Measurements from ENCODE around the gene TRNT1. TPM values are rescaled to one million over a fixed set of nuclear protein-coding genes. Genes with fewer than 3 reads are reported as not detected.

The TRNT1 gene
- total RNA-seq, 1 experiment from 2014 or later: 14.7 TPM

DNA sequence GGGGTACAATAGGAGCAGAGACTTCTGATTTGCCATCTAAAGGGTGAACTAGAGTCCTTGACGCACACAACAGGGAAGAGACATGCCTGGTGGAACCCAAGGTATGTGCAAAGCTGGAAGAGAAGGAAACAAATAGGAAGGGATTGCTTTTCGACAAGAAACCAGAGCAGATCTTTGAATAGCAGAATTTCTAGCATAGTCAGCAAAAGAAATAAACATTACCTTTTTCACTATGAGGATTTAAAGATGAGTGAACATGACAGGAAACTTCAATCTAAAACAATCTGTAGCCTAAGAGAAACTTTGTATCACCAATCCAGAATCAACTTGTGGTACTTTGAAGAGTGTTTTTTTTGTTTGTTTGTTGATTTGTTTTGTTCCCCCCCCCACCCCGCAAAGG, 21.5 kb upstream of the TRNT1 start:
- Histone ChIP-seq H3K27me3 (ENCODE audit: control insufficient read depth, insufficient read depth, low read length) (no peaks in the 10 kb centered on the region), H3K4me3 (ENCODE audit: insufficient read depth, low read depth, low read length) (no peak overlapping the region), H3K36me3 (replicated peaks; ENCODE audit: control insufficient read depth, insufficient read depth, low read length) (no peaks in the 10 kb centered on the region)
- no peak for DNase-seq

DNA sequence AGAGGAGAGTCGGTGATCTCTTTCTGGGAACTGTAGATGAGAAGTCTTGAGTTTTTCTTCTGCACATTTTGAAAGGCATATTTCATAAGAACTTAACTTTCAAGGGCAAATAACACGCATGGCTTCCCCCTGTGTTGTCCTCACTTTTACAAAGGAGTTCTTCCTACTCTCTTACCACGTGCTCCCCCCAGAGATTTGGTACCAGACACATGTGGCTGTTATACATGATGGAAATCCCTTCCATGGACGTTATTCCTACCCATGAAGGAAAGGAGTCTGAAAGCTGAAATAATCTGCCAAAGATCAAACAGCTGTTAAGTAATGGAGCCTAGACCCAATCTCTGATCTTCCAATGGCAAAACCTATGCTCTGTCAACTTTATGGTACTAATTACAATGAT, 20.9 kb upstream of the TRNT1 start:
- no peak overlapping the region for H3K4me3 ChIP-seq (ENCODE audit: insufficient read depth, low read depth, low read length)
- DNase-seq: no peak
- no peaks in the 10 kb centered on the region for H3K36me3 ChIP-seq (replicated peaks; ENCODE audit: control insufficient read depth, insufficient read depth, low read length)
- no peaks in the 10 kb centered on the region for H3K27me3 ChIP-seq (ENCODE audit: control insufficient read depth, insufficient read depth, low read length)

DNA sequence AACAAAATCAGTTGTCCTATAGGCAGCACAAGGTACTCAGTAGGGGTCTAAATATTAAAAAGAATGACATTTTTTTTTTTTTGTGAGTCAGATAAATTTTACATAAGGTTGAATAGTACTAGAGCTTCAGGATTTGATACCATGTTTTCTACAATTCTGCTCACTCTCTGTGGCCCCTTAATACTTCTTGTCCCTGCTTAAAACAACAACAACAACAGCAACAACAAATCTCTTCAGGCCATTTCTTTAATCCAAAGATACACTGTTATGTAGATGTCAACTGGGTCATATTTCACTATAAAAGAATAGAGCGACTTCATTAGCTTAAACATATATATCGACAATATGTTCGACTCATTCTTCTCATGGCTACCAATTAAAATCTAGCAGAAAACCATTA, 19.6 kb upstream of the TRNT1 start:
- no peaks in the 10 kb centered on the region for H3K27me3 ChIP-seq (ENCODE audit: control insufficient read depth, insufficient read depth, low read length)
- no peak for DNase-seq
- no peaks in the 10 kb centered on the region for H3K36me3 ChIP-seq (replicated peaks; ENCODE audit: control insufficient read depth, insufficient read depth, low read length)
- H3K4me3 ChIP-seq (ENCODE audit: insufficient read depth, low read depth, low read length): no peak overlapping the region

DNA sequence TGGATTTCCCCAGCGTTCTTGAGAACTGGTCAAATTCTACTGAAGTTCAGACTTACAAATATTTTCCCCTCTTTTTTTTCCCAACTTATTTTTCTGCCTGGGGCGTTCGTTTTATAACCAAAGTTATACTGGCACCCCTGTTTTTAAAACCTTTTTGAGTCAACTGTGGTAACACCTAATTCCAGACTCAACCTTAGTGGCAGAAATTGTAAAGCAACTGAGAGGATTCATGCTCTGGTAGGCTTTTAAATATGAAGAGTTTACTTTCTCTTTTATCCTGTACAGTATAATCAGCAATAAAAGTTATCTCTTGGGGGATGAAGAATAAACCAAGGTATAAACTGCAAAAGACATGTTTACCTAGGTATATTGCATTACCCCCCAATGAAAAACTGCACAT, 18.9 kb upstream of the TRNT1 start:
- no peak overlapping the region for H3K4me3 ChIP-seq (ENCODE audit: insufficient read depth, low read depth, low read length)
- no peak for DNase-seq
- no peaks in the 10 kb centered on the region for H3K27me3 ChIP-seq (ENCODE audit: control insufficient read depth, insufficient read depth, low read length)
- no peaks in the 10 kb centered on the region for H3K36me3 ChIP-seq (replicated peaks; ENCODE audit: control insufficient read depth, insufficient read depth, low read length)

DNA sequence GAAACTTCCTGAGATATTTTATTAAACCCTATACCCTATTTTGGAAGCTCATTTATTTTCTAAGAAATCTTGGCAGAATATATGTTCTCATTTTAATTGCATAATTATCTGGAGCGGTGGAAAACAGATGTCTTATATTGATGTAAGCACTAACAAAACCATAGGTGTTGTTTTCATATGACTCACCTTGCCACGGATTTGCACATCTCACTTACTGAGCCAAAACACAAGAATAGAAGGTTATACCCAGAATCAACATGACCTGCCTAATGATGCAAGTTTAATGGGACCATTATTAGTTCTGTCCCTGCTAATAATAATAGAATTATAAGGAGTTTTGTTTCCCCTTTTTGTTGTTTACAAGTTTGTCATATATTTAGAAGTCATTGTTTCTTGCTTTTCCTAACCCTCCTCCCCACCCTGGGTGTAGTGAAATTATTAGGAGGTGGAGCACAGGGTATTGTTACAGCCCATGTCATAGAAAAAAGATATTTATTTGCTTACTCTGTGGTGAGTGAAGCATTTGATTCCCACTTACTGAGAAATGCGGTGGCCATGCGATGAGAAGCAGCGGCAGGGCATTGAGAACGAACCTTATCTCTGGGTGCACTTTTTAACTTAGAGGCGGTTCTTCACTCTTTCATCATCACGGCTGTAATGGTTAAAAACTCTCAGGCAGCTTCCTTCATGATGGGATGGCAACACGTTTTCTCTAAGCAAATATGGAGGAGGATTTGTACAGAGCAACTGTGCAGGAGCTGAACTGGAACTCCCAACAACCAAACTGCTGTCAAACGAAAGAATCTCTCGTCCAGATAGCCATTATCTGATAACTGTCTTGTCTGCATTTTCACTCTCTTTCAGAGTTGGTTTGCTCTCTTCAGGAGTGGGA, 17.1 kb upstream of the TRNT1 start:
- no peaks in the 10 kb centered on the region for H3K36me3 ChIP-seq (replicated peaks; ENCODE audit: control insufficient read depth, insufficient read depth, low read length)
- no peak overlapping the region for H3K4me3 ChIP-seq (ENCODE audit: insufficient read depth, low read depth, low read length)
- no peaks in the 10 kb centered on the region for H3K27me3 ChIP-seq (ENCODE audit: control insufficient read depth, insufficient read depth, low read length)
- DNase-seq: no peak

DNA sequence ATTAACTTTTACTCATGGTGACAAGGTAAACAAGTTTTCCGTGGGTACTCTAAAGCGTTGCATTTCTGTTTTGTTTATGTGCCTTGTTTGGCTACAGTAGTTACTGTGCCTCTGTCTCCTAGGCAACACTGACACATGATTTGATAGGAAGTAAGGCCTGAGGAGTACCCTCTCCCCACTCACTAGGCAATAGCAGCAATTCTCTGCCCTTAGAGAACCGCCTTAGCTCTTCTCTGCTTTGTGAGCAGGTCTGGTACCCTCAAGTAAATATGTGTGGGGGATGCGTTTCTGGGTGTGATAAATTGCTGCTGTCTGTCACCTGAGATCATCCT, 16.5 kb upstream of the TRNT1 start, which contains the start of gene IL5RA:
TSS of gene IL5RA (minus strand) at position 76 of the 332 bp plus-strand sequence. CDS start 5,390 bp downstream, outside the sequence.
- H3K36me3 ChIP-seq (replicated peaks; ENCODE audit: control insufficient read depth, insufficient read depth, low read length): no peaks in the 10 kb centered on the region
- DNase-seq: peak; percentile 20
- no peak within 1 kb of the TSS for H3K4me3 ChIP-seq (ENCODE audit: insufficient read depth, low read depth, low read length)
- no peaks in the 10 kb centered on the region for H3K27me3 ChIP-seq (ENCODE audit: control insufficient read depth, insufficient read depth, low read length)

DNA sequence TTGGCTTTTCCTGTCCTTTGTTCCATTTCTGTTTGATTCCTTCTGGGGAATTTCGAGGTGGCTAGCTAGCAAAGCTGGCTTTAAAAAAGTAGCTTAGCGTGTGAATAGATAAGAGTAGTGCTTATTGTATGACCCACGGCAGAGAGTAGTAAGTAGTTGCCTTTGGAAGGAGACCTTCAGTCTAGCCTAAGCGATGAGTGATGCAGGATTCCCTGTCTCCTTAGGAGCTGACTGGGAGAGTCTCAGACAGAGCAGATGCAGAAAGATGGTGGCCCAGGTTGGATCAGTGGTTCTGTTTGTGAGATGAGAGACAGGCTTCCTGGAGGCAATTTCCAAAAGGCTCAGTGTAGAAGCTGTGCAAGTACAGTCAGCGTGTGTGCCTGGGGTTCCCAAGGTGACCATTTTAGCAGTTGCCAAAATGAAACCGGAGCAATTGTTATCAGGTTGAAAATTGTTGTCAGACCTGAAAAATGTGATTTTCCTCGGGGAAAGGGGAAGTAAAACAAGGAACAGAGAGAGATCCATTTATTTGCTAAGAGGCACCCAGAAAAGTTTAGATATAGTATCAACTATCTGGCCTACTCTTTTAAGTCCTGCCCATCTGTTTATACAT, 15.9 kb upstream of the TRNT1 start:
- no peaks in the 10 kb centered on the region for H3K27me3 ChIP-seq (ENCODE audit: control insufficient read depth, insufficient read depth, low read length)
- DNase-seq: no peak
- no peak overlapping the region for H3K4me3 ChIP-seq (ENCODE audit: insufficient read depth, low read depth, low read length)
- no peaks in the 10 kb centered on the region for H3K36me3 ChIP-seq (replicated peaks; ENCODE audit: control insufficient read depth, insufficient read depth, low read length)

DNA sequence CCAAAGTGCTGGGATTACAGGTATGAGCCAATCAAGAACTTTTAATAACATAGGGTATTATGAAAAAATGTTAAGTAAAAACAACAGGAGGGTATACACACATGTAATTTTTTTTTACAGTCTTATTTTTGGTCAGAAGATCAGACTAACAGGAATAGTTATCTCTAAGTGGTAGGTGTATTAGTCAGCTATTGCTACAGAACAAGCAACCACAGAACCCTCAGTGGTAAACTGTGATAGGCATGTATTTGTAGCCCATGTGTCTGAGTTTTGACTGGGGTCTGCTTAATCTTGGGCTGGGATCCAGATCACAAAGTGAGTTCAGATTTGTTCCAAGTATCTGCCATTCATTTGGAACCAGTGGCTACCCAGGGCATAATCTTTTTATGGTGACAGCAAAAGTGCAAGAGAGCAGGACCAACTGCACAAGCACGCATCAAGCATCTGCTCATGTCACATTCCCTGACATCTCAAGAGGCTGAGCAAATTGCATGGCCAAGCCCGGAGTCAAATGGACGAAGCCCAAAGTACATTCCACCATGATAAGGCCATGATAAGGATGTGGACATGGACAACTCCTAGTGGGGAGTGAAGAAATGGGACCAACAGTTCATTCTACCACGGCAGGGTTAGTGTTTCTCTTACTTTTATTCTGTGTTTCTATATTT, 13.6 kb upstream of the TRNT1 start:
- Histone ChIP-seq H3K27me3 (ENCODE audit: control insufficient read depth, insufficient read depth, low read length) (no peaks in the 10 kb centered on the region), H3K36me3 (replicated peaks; ENCODE audit: control insufficient read depth, insufficient read depth, low read length) (no peaks in the 10 kb centered on the region), H3K4me3 (ENCODE audit: insufficient read depth, low read depth, low read length) (no peak overlapping the region)
- no peak for DNase-seq

DNA sequence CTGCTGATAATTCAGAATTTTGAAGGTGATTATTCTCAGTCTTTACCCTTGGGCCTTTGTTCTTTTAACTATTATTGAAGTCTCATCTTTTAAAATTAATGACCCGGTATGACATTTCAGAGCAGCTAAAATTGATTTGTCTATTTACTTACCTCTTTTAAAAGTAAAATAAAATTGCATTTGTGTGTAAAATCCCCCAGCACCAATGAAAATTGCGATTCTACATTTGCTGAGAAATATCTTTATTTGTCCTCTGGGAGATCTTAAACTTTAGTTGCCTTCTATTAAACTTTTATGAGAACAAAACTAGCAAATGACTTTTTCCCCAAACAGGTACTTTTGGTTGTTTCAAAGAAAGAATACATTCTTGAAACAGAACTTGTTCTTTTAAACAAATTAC, 9.1 kb upstream of the TRNT1 start:
- H3K27me3 ChIP-seq (ENCODE audit: control insufficient read depth, insufficient read depth, low read length): no peaks in the 10 kb centered on the region
- DNase-seq: no peak
- no peaks in the 10 kb centered on the region for H3K36me3 ChIP-seq (replicated peaks; ENCODE audit: control insufficient read depth, insufficient read depth, low read length)
- no peak overlapping the region for H3K4me3 ChIP-seq (ENCODE audit: insufficient read depth, low read depth, low read length)

DNA sequence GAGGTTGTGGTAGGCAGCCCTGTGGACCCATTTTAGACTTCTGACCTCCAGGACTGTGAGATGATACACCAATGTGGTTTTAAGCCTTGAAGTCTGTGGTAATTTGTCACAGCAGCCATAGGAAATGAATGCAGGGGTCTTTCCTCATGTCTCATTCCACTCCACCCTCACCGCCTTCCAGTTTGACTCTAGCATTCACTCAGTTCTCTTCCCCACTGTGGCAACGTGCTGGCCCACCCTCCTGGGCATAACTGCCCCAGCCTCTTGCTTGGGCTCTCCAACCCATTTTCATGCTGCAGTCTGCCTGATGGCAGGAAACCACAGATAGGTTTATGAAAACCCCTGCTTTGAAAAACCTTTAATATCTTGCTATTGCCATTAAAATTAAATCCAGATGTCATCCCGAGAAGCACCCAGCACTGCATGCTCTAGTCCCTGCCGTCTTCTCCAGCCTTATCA, 7.3 kb upstream of the TRNT1 start:
- Histone ChIP-seq H3K4me3 (ENCODE audit: insufficient read depth, low read depth, low read length) (no peak overlapping the region), H3K36me3 (replicated peaks; ENCODE audit: control insufficient read depth, insufficient read depth, low read length) (no peaks in the 10 kb centered on the region), H3K27me3 (ENCODE audit: control insufficient read depth, insufficient read depth, low read length) (no peaks in the 10 kb centered on the region)
- no peak for DNase-seq

DNA sequence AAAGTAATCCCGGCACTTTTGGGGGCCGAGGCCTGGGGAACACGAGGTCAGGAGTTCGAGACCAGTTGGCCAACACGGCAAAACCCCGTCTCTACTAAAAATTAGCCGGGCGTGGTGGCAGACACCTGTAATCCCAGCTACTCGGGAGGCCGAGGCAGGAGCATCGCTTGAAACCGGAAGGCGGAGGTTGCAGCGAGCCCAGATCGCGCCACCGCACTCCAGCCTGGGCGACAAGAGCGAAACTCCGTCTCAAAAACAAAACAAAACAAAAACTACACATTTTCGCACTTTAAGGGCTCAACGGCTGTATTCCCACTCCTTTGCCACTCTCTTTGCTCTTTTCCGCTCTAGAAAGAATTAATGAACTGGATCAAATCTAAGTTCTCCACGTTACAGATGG, 763 bp upstream of the TRNT1 start:
- no peak for DNase-seq
- Histone ChIP-seq H3K4me3 (ENCODE audit: insufficient read depth, low read depth, low read length) (peak overlapping the region; percentile 97), H3K36me3 (replicated peaks; ENCODE audit: control insufficient read depth, insufficient read depth, low read length) (peaks cover 8% of the 10 kb centered on the region), H3K27me3 (ENCODE audit: control insufficient read depth, insufficient read depth, low read length) (no peaks in the 10 kb centered on the region)

DNA sequence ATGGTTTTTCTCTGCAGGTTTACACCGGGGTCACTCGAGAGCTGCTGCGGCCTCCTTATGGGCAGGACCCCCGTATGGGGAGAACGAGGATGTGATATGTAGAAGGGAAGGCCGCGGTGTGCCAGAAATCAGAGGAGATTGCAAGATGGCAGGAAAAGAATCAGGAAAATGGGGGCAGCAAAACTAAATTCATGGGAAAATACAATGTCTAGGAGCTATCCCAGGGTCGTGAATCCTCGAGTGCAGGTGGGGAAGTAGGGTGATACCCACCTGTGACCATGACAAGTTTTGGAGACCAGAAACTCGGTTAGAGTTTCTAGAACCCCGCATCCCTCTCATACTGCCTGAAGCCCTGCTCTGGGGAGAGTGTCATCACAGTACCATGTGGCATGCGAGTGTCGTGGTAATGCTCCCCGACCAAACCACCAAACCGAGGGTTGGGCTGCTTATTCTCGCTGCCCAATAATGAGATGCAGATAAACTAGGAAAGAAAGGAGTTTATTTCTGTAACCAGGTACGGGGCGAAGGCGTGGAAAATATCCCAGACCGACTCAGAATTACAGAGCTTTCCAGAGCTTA, 781 bp downstream of the TRNT1 start:
- DNase-seq: peak; percentile 11
- Histone ChIP-seq H3K27me3 (ENCODE audit: control insufficient read depth, insufficient read depth, low read length) (no peaks in the 10 kb centered on the region), H3K36me3 (replicated peaks; ENCODE audit: control insufficient read depth, insufficient read depth, low read length) (peaks cover 10% of the 10 kb centered on the region), H3K4me3 (ENCODE audit: insufficient read depth, low read depth, low read length) (peak overlapping the region; percentile 97)

DNA sequence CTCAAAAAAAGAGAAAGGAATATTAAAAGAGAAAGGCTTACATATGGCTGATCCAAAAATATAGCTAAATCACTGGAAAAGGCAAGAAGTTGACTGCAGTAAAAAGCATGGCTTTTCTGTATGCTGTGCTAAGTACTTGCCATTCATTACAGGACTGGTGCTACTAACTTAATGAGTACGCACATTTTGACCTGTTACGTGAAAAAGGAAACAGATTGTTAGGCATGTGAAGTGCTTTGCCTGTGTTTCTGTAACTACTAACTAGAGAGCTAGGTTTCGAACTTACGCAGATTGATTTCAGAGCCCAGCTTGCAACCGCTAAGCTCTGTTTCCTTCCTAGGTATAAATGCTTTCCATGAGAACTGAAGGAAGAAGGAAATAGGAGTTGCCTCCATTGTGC, 2.8 kb downstream of the TRNT1 start:
- Histone ChIP-seq H3K36me3 (replicated peaks; ENCODE audit: control insufficient read depth, insufficient read depth, low read length) (peaks cover 10% of the 10 kb centered on the region), H3K4me3 (ENCODE audit: insufficient read depth, low read depth, low read length) (no peak overlapping the region), H3K27me3 (ENCODE audit: control insufficient read depth, insufficient read depth, low read length) (no peaks in the 10 kb centered on the region)
- DNase-seq: no peak

DNA sequence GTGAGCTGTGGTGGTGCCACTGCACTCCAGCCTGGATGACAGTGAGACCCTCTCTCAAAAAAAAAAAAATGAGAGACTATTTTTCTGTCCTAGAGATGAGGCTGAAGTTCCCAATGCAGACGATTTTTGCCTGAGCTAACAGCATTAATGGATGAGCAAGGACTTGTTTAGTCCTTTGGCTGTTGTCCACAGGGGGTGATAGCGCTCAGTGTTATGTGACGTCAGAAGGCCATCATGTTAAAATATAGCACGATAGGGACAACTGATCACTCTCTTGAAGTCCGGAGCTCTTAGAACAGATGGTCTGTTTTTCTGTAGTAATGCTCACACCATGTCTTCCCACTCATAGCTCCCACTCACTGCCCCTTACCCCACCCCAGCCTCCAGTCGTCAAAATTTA, 6.8 kb downstream of the TRNT1 start:
- H3K4me3 ChIP-seq (ENCODE audit: insufficient read depth, low read depth, low read length): no peak overlapping the region
- DNase-seq: no peak
- peaks cover 10% of the 10 kb centered on the region for H3K36me3 ChIP-seq (replicated peaks; ENCODE audit: control insufficient read depth, insufficient read depth, low read length)
- H3K27me3 ChIP-seq (ENCODE audit: control insufficient read depth, insufficient read depth, low read length): no peaks in the 10 kb centered on the region

All from H7 (cell line).